Retinal pigment epithelial cell (primary cell): ENCODE data around the gene LMF1.
"Not testable (repeated sequence)": the region's sequence is repeated elsewhere in the genome, so short reads cannot be mapped to it uniquely, and the experiment has no call there.

Experiments
- DNase-seq: peaks from one replicate; pipeline ENCODE4 v3.0.0-alpha.2; 2010; ENCODE audit warnings: low read depth
- H3K4me3 ChIP-seq: 2 replicates; pipeline ENCODE4 v1.5.1; 2011; ENCODE audit warnings: mild to moderate bottlenecking, low read length, control low read depth, moderate library complexity
- TF ChIP-seq, protein P1 (sequence below): conservative IDR thresholded peaks from 2 replicates; pipeline ENCODE4 v1.5.1; 2011; ENCODE audit warnings: low read depth, low read length, control low read depth, inconsistent platforms

The LMF1 gene

DNA sequence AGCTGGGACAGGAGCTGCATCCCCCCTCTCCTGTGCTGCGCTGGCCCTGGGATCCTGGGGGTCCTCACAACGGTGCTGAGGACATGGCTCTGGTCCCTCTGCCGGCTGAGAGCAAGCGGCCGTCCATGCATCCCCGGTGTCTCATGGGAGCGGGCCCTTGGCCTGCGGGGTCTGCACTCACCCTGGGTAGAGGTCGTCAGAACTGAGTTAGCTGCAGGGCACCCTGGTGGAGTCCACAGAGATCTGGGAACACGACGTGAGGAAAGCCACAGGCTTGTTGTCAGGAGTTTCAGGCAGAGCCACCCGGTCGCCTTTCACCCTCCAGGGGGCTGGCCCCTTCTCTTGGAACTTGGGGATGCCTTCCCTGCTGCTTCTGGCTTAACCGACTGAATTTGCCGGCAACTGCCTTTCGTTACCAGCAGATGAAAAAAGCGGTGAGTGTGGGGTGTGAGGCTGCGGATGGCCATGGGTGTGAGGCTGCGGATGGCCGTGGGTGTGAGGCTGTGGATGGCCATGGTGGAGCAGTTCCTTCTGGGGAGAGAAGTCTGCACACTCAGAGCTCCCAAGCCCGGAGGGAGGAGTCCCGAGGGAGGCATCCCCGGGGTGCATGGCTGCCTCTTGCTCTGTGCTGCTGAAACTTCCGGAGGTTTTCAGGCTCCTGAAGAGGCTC lies 81.7 kb downstream of the LMF1 start:
- no peak for DNase-seq
- no peak overlapping the region for H3K4me3 ChIP-seq
- TF ChIP-seq, protein P1, sequence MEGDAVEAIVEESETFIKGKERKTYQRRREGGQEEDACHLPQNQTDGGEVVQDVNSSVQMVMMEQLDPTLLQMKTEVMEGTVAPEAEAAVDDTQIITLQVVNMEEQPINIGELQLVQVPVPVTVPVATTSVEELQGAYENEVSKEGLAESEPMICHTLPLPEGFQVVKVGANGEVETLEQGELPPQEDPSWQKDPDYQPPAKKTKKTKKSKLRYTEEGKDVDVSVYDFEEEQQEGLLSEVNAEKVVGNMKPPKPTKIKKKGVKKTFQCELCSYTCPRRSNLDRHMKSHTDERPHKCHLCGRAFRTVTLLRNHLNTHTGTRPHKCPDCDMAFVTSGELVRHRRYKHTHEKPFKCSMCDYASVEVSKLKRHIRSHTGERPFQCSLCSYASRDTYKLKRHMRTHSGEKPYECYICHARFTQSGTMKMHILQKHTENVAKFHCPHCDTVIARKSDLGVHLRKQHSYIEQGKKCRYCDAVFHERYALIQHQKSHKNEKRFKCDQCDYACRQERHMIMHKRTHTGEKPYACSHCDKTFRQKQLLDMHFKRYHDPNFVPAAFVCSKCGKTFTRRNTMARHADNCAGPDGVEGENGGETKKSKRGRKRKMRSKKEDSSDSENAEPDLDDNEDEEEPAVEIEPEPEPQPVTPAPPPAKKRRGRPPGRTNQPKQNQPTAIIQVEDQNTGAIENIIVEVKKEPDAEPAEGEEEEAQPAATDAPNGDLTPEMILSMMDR: no peak

DNA sequence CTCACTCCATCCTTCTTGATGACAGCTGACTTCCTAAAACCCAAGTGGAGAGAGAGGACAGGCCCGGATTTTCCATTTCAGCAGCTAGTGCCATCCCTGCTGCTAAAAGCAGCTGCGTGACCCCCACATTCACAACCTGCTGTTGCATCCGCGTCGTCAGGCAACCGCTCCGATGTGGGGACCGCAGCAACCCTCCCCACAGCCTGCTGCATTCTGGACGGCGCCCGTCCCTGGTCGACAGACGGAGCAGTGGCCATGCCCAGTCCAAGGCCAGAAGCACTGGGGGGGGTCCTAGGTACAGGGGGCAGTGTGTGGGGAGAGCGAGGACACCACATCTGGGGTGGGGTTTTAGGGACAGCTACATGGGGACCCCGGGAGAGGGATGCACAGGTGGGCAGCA lies 82.3 kb downstream of the LMF1 start:
- not testable (repeated sequence) for DNase-seq

DNA sequence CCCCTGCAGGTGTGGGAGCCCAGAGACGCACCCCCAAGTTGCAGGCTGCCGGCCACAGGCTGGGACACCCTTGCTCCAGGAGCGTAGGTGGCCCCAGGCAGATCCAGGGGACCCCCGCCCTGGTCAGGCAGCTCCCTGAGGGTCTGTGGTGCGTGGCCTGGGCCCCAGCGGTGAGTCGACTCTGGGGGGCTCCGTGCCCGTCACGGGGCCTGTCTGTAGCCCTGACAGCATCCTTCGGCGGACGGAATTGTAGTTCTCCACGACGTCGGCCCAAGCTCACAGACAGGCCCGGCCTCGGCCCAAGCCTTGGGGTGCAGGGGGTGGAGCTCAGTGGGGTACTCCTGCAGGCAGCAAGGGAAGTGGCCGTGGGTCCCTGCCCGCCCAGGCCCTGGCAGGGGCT lies 82.9 kb downstream of the LMF1 start:
- TF ChIP-seq, protein P1: no peak
- H3K4me3 ChIP-seq: no peak overlapping the region
- DNase-seq: no peak

More for the DNA sequence above, 82.3 kb downstream of the LMF1 start:
- not testable (repeated sequence) for H3K4me3 ChIP-seq

DNA sequence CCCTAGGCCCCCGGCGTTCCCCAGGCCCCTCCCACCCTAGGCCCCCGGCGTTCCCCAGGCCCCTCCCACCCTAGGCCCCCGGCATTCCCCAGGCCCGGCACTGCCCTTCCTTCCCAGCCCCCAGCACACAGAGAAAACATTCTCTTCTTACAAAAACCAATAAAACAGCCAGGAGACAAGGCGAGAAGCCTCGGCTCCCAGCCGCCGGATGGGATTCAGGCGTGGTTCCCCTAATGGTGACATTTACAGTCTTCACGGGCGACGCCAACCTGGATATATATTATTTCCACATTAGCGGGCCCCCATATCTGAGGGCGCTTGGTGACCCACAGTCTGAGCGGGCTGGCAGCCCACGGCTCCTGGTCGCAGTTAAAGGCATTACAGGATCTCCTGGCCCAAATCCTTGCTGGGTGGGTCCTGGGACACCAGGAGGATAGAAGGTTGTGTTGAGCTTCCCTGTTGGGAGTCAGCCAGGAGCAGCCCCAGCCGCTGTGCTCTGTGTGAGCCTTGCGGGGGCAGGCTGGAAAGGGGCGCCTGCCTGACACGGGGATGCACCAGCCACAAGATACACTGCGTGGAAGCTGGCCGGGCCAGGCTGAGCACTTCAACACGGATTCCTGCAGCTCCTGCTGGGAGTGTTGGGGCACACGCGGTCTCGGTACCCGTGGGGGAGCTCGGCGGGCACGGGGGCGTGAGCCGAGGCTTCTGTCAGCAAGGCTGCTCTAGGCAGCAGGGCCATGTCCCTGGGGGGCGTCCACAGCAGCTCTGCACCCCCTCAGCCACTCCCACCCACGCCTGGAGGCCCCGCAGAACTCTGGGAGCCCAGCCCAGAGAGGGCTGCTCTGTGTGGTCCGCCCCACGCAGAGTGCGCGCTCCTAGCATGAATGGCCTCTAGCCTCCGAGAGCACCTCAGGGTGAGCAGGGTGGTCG lies 83.7 kb downstream of the LMF1 start:
- H3K4me3 ChIP-seq: peak overlapping the region; percentile 31
- no peak for DNase-seq
- TF ChIP-seq, protein P1: no peak

DNA sequence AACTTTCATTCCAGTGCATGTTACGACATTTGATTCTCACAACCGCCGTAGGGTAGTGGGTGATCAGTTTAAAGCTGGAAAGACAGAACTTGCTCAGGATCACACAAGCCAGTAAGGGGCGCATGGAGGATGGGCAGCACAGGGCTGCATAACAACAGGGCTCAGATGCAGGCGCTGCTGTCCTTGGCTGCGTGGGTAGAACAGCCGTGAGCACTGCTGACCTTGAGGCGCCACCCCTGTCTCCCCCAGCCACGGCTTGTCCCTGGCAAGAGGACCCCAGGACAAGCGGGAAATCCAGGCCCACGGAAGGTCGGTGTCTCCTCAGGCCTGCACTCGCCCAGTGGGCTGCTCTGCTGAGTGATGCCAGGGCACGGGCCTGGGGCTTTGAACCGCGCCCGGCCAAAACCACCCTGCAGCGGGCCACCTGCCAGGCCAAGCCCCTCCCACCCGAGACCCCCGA lies 84.7 kb downstream of the LMF1 start:
- TF ChIP-seq, protein P1: peak; percentile 12

DNA sequence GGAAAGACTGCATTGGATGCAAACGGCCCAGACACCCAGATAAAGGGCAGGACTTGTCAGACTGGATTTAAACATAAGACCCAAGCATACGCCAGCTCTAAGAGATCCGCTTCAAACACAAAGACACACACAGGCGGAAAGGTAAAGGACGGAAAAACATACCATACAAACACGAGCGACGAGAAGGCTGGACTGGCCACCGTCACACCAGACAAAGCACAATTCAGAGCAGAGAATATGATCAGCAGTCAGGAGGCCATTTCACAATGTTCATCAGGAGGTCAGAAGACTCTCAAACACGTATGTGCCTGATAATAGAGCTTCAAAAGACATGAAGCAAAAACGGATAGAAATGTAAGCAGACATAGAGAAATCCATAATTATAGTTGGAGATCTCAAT lies 85.4 kb downstream of the LMF1 start:
- H3K4me3 ChIP-seq: no peak overlapping the region
- no peak for DNase-seq
- TF ChIP-seq, protein P1: no peak

More for the DNA sequence above, 84.7 kb downstream of the LMF1 start:
- H3K4me3 ChIP-seq: peak overlapping the region; percentile 29
- no peak for DNase-seq

DNA sequence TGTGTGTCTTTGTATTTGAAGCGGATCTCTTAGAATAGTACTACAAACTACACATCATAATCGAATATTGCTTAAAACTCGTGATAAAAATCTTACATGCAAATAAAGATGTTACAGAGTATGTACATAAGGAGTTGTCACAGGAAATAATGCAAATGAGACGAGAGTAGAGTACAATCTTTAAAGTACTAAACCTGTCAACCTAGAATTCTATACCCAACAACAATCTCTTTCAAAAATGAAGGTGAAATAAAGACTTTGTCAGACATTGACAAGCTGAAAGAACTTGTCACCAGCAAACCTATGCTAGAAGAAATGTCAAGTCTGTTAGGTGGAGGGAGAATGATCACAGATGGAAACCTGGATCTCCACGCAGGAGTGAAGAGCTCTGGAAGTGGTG lies 86.6 kb downstream of the LMF1 start:
- no peak overlapping the region for H3K4me3 ChIP-seq
- TF ChIP-seq, protein P1: no peak
- no peak for DNase-seq
